Measurements from ENCODE around the gene MCF2. TPM values are rescaled to one million over a fixed set of nuclear protein-coding genes. Genes with fewer than 3 reads are reported as not detected.

MCF2 gene
- total and polyA plus RNA-seq, 10 donors: 0.51 to 3.7 (median 1.0) TPM

DNA sequence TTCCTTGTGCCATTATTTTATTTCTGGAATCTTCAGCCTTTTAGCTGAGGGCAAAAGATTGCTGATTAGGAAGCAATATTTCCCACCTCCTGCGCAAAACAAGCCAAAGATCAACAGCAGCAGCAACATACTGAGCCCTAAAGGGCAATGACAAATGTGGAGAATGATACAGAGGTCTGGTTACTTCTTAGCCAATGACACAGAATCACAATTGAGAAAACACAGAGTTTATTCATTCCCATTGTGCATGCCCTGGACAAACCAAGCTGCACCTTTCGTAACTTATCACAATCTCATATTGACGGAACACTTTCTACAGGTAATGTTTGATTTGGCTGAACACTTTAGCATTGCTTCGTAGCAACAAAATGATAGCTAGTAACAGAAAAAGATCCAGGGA, 164.0 kb downstream of the MCF2 start:
- Histone ChIP-seq H3K27me3 (replicated peaks in 1 of 7) (no peaks in the 10 kb centered on the region), H3K4me1 (no peaks in the 10 kb centered on the region), H3K27ac (no peak overlapping the region), H3K36me3 (no peaks in the 10 kb centered on the region), H3K9me3 (no peaks in the 10 kb centered on the region), H3K4me3 (no peak overlapping the region)
- intact Hi-C loops (cut with DNase I; ENCODE audit: low total_unique reads): no loop called here
- 88 to 97% (median 92%) methylated on average over 4 of the region's 4 CpGs for WGBS, 5 donors
- DNase-seq: no peak
- TF ChIP-seq POLR2A (IDR thresholded peaks at IDR 0.05): no peak
- TF ChIP-seq POLR2AphosphoS5 (IDR thresholded peaks at IDR 0.05): no peak
- TF ChIP-seq, protein P1, sequence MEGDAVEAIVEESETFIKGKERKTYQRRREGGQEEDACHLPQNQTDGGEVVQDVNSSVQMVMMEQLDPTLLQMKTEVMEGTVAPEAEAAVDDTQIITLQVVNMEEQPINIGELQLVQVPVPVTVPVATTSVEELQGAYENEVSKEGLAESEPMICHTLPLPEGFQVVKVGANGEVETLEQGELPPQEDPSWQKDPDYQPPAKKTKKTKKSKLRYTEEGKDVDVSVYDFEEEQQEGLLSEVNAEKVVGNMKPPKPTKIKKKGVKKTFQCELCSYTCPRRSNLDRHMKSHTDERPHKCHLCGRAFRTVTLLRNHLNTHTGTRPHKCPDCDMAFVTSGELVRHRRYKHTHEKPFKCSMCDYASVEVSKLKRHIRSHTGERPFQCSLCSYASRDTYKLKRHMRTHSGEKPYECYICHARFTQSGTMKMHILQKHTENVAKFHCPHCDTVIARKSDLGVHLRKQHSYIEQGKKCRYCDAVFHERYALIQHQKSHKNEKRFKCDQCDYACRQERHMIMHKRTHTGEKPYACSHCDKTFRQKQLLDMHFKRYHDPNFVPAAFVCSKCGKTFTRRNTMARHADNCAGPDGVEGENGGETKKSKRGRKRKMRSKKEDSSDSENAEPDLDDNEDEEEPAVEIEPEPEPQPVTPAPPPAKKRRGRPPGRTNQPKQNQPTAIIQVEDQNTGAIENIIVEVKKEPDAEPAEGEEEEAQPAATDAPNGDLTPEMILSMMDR (IDR thresholded peaks at IDR 0.05 in 8 of 11, conservative IDR thresholded peaks at IDR 0.05 in 3 of 11): no peak

DNA sequence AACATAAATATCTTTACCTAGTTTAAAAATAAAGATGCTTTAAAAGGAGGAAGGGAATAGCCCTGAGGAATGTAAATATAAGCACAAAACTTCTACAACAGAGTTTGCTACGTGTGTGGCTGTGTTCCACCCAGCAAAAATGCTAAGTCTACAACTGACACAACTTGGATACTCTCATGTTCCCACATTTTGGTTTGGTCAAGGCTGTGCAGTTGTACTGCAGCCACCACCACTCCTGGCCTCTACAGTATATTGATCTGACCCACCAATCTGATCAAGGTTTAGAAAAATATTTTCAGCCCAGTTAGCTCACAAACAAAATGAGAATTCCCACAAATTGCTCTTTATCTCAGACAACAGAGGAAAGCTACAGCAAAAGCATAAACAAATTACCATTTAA, 165.3 kb downstream of the MCF2 start:
- no peak overlapping the region for H3K27ac ChIP-seq
- H3K4me1 ChIP-seq: no peaks in the 10 kb centered on the region
- H3K4me3 ChIP-seq: no peak overlapping the region
- intact Hi-C loops (cut with DNase I; ENCODE audit: low total_unique reads): no loop called here
- no peaks in the 10 kb centered on the region for H3K27me3 ChIP-seq (replicated peaks in 1 of 7)
- no peaks in the 10 kb centered on the region for H3K36me3 ChIP-seq
- no peaks in the 10 kb centered on the region for H3K9me3 ChIP-seq
- DNase-seq: no peak
- WGBS, 5 donors: 54 to 92% (median 62%) methylated on average over 1 of the region's 1 CpG
- TF ChIP-seq POLR2A (IDR thresholded peaks at IDR 0.05): no peak
- TF ChIP-seq, protein P1 (IDR thresholded peaks at IDR 0.05 in 8 of 11, conservative IDR thresholded peaks at IDR 0.05 in 3 of 11): no peak
- no peak for TF ChIP-seq POLR2AphosphoS5 (IDR thresholded peaks at IDR 0.05)

DNA sequence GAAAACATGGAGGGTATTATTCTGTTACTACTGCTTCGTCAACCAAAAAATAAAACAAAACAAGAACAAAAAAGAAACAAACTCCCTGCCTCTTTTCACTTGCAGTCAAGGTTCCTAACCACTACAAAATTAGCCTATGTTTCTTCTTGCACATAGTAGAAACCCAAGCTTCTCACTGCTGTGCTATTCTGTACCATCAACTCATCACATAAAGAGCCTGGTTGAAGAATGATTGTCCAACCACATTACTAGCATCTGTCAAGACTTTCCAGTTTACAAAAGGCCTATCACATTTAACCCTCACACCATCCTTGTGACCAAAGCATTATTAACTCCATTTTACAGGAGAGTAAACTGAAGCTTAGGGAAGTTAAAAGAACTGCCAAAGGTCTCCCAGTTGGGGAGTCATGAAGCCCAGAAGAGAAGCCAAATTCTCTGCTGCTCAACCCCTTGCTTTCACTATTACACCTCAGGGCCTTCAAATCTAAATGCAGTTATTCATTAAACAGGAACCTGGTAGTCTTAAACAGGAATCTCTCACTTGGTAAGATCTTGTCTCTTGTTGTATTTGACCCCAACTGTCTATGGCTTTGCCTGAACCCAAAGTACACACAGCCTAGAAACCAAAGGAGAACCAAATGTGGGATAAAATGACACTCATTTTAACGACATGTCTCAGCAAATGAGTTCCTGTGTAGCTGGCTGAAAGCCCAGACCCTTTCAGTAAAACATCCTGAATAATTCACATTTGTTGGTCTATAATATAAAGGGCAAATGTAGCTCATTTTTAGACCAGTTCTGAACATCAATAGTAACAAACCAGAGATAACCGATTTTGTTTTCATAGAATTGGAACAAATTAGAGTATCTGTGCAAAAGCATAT, 168.8 kb downstream of the MCF2 start:
- 44 to 56% (median 48%) methylated on average over 3 of the region's 3 CpGs for WGBS, 5 donors
- intact Hi-C loops (cut with DNase I; ENCODE audit: low total_unique reads): no loop called here
- no peaks in the 10 kb centered on the region for H3K27me3 ChIP-seq (replicated peaks in 1 of 7)
- H3K9me3 ChIP-seq: no peaks in the 10 kb centered on the region
- H3K36me3 ChIP-seq: no peaks in the 10 kb centered on the region
- no peak overlapping the region for H3K27ac ChIP-seq
- H3K4me1 ChIP-seq: no peaks in the 10 kb centered on the region
- DNase-seq: no peak
- no peak overlapping the region for H3K4me3 ChIP-seq
- TF ChIP-seq POLR2A (IDR thresholded peaks at IDR 0.05) (no peak), POLR2AphosphoS5 (IDR thresholded peaks at IDR 0.05) (no peak)
- TF ChIP-seq, protein P1 (IDR thresholded peaks at IDR 0.05 in 8 of 11, conservative IDR thresholded peaks at IDR 0.05 in 3 of 11): no peak

DNA sequence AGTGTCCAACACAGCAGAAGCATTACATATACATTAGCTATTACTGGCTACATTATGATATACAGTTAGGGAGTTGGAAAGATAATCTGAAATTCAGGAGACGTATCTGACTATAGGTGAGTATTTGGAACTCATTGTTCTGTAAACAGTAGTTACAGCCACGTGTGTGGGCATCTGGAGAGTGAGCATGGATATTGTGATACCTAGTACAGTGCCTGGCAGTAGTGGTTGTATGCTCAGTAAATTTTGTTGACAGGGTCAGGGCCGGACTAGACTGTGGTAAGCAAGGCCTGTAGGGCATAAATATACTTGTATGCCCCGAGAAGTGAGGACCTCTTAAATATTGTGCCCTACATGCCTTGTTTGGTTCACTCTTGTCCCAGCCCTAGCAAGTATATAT, 174.5 kb downstream of the MCF2 start:
- H3K27ac ChIP-seq: no peak overlapping the region
- no peaks in the 10 kb centered on the region for H3K27me3 ChIP-seq (replicated peaks in 1 of 7)
- no peaks in the 10 kb centered on the region for H3K36me3 ChIP-seq
- no peak overlapping the region for H3K4me3 ChIP-seq
- no peak for DNase-seq
- WGBS, 5 donors: 66 to 90% (median 82%) methylated on average over 4 of the region's 4 CpGs
- no peaks in the 10 kb centered on the region for H3K4me1 ChIP-seq
- no peak for TF ChIP-seq POLR2A (IDR thresholded peaks at IDR 0.05)
- TF ChIP-seq, protein P1 (IDR thresholded peaks at IDR 0.05 in 8 of 11, conservative IDR thresholded peaks at IDR 0.05 in 3 of 11): no peak
- TF ChIP-seq POLR2AphosphoS5 (IDR thresholded peaks at IDR 0.05): no peak
- intact Hi-C loops (cut with DNase I; ENCODE audit: low total_unique reads): no loop called here
- H3K9me3 ChIP-seq: no peaks in the 10 kb centered on the region
